Fibroblast of gingiva (primary cell): ENCODE measurements around the gene CXXC1.
A peak's percentile ranks its signal among the peaks of the same experiment; 100 is the strongest.
"Not testable (repeated sequence)": the region's sequence is repeated elsewhere in the genome, so short reads cannot be mapped to it uniquely, and the experiment has no call there.

Experiments
- DNase-seq: peaks from one replicate; pipeline ENCODE4 v3.0.0-alpha.2; 2011; ENCODE audit warnings: low read depth

The CXXC1 gene

DNA sequence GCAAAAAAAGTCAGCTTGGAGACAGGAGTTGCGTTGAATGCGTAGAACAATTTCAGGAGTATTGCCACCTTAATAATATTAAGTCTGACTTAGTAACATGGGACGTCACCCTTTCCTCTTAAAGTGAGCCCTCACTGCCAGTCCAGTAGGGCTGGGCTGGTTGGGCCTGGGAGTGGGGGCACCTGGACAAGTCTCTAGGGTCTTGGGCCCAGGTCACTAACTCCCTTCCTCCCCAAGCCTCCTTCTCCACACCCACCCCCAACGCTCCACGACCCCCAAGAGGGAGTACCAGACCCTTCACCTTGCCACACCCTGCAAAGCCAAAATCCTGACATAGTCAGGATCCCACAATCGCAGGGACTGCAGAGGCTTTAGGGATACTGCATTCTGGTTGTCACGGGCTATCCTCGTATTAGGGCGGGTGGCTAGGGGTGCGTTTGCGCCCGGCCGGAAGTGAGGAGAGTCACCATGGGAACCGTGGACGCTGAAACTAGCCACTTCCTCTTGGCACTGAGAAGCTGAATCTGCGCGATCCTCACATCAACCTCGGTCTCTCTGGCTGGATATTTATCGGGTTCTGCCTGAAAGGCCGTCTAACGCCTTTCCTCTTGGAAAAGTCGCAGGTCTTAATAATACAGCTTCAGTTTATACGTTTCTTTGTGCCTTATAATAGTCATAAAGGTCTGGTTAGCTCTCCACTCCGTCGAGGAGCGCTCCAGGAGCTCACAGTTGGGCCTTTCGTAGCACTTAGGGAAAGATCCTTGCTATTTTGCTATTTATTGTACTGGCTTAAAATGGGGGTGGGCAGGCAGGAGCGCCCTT is 10.3 kb upstream of the CXXC1 start:
- DNase-seq: peak; percentile 66

DNA sequence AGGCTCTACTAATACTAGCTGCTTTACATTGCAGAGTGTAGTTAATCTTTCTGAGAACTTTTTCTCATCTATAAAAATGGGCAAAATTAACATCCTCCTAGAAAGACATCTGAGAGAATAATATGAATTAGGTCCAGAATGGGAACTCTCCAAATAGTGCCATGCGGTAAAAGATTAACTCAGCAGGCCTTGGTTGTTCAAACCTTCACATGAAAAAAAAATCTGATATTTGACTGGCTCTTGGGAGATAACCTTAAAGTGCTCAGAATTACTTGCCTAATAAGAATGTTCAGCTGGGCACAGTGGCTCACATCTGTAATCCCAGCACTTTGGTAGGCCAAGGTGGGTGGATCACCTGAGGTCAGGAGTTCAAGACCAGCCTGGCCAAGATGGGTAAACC is 5.5 kb upstream of the CXXC1 start:
- no peak for DNase-seq

DNA sequence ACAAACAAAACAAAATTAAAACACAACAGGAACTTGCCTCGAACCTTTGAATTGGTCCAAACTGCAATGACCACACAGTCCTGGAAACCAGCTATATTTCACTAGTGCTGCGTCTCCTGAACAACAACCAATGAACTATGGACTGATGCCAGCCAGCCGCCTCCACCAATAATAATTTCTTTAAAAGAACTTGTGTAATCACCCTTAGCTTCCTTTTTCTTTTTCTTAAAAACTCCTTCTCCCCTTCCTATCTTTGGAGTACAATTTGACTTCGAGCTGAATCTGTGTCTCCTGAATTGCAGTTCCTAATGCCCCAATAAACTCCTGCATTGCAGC is 1.6 kb upstream of the CXXC1 start:
- DNase-seq: no peak

DNA sequence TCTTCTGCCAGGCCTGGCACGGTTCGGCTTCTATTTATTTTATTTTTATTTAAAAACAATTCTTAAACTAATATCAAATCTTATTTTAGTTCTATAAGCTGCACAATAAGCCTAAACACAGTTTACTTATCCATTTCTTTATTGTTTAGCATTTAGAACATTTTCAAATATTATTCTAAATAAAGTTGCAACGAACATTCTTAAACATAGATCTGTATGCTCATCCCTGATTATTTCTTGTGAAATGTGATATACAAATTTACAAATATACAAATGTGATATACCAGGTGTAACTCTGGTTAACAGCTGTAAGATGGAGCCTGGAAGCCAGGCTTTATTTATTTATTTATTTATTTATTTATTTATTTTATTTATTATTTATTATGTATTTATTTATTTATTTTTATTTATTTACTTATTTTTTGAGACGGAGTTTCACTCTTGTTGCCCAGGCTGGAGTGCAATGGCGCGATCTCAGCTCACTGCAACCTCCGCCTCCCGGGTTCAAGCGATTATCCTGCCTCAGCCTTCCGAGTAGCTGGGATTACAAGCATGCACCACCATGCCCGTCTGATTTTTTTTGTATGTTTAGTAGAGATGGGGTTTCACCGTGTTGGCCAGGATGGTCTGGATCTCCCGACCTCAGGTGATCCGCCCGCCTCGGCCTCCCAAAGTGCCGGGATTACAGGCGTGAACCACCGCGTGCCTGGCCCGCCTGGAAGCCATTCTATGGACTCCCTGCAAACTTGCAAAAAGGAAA is 1.0 kb upstream of the CXXC1 start:
- not testable (repeated sequence) for DNase-seq

DNA sequence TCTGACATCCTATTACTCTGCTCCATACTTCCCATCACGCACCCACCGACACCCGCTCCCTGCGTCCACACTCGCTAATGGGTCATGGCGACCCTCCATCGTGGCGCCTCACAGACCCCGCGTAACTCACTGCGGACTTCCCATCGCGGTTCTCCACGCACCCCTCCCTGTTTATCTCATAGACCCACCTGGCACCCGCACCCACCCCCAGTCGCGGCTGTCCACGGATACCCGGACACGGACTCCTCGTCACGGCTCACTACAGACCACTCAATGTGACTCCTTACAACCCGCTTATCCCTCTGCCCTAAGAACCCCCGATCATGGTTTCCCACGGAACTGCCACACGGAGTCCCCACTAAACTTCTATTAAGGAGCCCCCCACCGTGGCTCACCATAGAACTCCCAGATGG is 458 bp downstream of the CXXC1 start:
- no peak for DNase-seq

DNA sequence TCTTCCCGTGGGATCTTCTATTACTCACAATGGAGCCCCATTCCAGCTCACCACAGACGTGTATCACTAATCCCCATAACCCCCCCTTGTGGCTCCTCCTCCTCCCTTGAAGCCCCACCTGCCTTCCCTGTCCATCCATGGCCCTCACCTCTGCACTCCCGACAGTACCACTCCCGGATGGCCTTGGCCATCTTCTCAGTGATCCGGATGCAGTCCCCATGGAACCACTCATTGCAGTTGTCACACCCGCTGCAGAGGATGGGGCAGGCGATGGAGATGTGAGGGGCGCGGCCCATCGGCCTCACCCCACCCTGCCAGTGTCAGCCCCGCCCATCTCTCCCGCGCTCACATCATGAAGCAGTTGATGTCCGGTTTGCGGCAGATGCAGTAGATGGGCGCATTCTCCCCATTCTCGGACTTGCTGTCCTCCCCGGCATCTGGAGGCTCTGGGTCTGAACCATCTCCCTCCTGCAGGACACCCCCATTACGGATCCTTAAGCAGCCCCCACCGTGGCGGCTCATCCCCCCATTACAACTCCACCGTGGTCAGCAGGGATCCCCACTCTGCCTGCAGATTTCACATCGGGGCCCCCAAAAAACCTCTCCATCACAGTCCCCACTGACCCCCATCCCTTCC is 983 bp downstream of the CXXC1 start:
- DNase-seq: peak; percentile 11

DNA sequence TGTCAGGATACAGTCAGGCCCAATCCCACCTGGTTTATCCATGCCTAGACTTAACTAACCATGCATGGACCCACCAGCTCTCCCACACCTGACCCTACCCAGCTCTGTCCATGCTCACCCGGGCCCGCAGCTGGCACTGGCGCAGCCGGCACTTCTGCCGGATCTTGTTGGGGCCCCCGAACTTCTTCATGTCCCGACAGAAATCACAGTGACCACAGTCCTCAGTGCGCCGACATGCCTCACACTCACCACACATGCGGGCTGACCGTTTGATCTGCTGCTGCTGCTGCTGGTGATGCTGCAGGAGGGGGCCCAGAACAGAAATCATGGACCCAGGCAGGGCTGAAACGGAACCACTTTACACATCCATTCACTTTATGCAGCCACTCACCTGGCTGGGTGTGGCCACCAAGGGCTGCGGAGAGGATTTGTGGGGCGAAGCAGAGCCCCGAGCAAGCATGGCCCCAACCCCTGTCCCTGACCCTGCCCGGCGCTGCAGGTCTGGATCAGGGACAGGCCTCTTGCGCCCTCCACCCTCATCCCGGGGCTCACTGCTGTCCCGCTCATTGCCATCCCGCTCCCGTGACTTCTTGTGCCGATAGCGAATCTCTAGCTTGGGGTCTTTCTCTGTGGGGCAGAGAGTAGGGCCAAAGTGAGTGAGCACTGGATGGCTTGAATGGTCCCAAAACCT is 1.7 kb downstream of the CXXC1 start:
- DNase-seq: no peak

DNA sequence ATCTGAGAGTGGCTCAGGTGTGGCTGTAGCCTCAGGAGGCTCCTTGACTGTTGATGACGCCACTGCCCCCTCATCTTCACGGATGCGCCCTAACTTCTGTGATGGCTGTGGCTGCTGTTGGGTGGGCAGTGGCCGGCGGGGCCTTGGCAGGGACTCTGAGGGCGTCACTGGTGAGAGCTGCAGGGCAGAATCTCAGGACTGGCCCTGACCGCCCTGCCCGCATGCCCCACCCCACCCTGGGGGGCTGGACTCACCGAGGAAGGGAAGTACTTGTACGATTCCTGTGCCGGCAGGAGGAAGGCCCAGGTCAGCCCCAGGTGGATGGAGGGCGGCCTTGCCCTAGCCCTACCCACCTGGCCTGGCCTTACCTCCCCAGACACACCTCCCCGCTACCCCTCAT is 2.4 kb downstream of the CXXC1 start:
- DNase-seq: no peak

DNA sequence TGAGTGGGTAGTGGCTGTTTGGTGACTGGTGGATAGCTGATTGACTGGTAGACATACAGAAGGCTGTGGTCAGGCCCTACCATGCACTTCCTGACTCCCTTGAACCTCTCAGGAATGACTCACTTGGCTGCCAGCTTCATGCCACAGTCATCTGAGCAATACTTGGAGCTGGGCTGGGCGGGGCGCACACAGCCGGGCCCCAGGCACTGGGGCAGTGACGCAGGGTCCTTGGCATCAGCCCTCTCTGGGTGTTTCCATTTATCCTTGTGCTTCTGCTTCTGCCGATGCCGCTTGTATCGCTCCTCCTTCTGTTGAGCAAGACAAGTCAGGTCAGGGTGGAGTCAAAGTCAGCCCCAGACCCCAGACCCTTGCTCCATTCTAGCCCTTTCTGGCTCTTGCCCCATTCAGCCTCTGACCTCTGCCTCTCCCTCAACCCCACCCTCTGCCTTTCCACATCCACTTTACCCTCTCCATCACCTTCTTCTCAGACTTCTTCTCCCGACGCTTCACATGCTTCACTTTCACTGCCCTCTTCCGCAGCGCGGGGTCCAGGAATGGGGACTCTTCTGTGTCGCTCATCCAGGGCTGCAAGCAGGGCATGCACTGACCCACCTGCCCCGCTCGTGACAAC is 3.1 kb downstream of the CXXC1 start:
- DNase-seq: no peak

DNA sequence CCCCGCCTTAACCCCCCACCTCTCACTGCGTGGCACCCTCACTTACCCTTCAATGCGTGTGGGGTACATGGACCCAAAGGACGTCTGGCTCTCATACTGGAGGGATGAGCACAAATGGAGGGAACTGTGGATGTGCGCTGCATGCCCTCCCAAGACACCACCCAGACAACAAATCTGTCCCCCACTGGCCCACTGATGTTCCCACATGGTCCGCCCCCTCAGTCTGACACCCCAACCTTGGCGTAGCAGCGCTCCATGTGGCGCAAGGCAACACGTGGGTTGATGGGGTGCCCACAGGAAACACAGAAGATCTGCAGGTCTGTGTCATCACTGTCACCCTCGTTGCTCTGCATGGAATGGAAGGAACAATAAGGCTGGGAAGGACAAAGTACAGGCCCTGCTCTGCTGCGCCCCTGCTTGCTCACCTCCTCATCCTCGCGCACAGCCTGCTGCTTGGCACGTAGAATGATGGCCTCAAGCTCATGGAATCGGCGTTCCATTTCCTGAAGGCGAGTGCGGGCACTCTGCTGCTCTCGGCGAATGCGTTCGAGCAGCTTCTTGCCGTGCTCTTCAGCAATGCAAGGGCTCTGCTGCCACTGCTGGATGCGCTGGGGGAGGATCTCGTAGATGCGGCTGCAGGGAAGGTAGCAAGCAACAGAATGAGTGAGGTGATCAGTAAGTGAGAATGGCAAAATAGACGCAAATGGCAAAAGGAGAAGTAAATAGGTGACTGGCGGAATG is 3.9 kb downstream of the CXXC1 start:
- no peak for DNase-seq

DNA sequence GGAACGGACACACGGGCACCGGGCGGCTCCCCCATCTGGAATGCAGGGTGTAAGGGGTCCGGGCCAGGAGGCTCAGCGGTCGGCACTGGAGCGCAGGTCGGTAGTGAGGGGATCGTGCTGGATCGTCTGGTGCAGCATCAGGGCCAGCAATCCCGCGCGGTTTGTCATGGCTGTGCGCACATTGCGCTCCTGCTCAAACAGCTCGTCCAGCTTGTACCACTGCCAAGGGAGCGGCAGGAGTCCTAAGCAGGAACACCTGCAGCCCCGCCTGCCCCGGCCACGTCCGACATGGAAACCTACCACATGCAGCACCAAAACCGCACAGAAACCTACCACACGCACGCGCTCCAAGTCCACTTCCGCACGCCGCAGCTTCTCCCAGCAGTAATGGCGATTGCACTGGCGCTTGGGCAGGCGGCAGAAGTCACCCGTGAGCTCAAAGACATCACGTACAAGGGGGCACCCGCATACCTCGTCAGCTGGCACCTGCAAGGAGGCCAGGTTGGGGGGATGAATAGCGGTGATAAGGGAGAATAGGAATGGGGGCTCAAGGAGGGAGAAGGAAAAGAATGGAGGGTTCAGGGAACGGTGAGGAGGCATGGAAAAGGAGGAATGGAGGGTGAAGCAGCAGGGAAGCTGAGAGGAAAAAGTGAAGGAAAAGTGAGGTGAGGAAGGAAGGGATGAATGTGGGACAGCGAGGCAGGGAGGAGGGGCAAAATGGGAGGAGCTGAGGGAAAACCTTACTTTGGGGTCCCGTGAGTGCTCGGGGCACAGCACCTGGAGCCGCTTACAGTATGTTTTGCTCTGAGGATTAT is 4.8 kb downstream of the CXXC1 start:
- DNase-seq: no peak

DNA sequence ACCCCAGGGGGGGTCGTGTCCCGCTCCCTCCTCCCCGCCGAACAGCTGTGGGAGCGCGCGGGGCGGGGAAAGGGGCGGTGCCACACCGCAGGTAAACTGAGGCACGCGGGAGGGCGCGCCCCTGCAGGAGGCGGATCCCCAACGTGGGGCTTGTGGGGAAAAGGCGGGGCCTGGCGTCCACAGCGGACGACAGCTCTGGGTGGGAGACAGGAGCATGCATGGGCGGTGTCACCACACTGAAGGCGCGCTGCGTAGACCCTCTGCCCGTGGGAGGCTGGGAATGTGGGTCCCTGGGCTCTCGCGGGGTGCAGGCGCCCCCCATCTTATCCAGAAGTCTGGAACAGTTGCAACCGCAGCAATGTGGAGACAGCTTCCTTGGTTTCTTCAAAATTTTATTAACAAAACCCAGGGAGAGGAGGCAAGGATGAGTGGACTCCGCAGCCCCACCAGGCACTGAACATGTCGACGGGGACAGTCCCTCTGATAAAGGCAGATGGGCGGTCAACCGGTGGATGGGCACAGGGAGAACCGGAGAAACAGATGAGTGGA is 5.4 kb downstream of the CXXC1 start:
- DNase-seq: no peak

DNA sequence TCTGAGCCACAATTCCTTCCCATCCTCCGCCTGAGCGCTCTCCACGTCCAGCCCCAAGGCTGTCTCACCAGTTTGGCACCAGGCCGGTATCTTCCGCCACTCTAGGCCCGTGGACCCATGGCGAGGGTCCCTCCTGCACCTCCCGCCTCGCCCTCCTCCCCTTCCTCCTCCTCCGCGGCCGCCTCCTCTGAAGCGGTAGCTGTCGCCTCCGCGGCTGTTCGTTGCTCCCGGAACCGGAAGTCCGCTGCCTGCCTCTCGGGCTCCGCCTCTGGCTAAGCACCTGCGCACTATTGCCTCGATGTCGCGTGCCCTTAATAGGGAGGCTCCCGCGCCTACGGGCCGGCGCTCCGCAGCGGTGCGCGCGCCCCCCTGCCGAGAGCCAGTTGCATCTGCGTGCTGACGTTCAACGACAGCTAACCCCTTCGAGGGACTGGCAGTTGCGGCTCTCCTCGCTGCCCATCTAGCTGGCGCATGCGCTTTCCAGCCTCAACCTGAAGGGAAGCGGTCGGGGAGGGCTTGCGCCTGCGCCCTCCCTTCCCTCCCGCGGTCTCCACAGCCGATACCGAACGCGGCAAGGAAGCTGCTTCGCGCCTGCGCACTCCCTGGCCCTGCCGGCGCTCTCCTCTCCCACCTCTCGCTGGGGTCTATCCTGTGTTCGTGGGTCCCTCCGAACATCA is 6.1 kb downstream of the CXXC1 start, which contains the start of gene MBD1:
TSS of gene MBD1 (minus strand) at position 229 of the 677 bp plus-strand sequence. CDS start 1,531 bp downstream, outside the sequence.
- DNase-seq: peak; percentile 100

DNA sequence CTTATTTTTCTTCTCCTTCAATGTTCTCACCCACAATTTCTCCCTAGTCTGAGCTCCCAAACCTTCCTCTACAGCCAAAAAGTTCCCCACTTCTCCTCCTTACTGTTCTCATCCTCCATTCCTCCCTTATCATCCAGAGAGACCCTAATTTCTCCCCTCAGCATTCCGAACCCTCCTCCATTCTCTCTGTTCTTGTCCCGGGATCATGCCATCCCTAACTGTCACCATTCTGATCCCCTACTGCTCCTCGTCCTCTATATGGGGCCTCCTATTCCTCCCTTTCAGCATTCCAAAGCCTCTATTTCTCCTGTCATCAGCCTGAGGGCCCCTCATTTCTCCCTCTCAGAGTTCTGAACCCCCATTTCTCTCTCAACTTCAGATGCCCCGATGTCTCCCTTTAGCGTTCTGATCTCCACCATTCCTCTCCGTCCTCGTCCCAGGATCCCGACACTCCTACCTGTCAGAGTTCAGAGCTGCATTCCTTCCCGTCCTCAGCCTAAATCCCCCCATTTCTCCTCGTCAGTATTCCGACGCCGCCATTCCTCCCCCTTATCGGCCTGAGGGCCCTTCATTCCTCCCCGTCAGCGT is 6.7 kb downstream of the CXXC1 start:
- DNase-seq: no peak

DNA sequence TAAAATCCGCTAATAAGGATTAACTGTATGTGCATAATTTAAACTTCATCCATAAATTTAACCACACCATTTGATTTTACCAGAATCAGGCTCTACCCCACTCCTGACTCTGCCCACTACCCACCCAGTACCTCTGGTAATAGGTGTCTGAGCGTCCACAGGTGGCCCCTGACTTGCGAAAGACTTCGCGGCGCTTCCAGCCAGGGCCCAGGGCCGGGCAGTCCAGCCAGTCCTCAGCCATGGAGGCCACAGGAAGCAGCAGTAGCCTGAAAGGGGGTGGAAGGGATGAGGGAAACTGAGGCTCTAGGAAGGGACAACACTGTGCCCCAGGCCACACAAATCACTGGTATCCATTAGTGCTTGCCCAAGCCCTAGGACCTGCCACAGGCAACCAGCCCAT is 7.7 kb downstream of the CXXC1 start:
- no peak for DNase-seq

DNA sequence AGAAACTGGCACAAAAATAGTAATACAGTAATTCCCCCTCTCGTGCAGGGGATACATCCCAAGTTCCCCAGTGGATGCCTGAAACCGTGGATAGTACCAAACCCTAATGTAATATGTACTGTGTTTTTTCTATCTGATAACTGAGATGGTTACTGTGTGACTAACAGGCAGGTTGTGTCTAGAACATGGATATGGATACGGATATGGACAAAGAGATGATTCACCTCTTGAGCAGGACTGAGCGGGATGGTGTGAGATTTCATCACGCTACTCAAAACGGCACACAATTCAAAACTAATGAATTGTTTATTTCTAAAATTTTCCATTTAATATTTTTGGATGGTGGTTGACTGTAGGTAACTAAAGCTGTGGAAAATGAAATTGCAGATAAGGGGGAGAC is 9.6 kb downstream of the CXXC1 start:
- peak; percentile 39 for DNase-seq

DNA sequence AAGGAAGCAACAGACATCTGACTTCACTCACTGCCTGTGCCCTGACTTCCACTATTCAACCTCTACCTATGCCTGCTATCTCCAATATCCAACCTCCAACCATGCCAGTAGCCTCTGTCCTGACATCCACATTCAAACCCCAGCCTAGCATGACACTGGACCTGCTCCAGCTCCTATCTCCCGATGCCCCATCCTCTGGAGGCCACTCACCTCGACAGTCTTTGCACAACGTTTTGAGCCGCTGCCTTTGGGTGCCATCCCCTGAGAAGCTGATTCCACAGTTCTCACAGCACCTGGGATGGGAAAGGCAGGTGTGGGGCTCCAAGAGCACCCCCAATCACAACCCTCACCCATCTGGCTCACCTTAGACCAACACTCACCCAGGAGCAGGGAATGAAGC is 11.0 kb downstream of the CXXC1 start:
- no peak for DNase-seq

DNA sequence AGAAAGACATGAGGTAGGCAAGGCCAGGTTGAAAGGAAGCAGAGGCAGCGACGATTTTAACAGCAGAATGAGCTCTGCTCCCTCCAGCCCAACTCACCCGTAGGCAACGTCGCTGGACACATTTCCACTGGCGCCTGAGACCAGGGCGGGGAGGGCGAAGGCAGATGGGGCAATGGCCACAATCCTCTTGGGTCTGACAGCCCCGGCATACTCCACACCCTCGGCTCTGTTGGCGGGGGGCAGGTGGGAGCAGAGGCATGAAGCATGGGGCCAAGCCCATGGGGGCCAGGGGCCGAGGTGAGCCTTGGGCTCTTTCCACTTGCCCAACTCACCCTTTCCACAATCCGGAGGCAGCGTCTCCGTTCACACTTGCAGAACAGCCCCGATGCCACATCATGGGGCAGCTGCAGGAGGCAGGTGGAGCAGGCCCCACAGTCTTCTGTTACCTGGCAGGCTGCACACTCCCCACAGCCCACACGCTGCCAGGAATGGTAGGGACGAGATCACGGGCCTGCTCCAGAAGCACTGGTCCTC is 11.9 kb downstream of the CXXC1 start:
- no peak for DNase-seq

DNA sequence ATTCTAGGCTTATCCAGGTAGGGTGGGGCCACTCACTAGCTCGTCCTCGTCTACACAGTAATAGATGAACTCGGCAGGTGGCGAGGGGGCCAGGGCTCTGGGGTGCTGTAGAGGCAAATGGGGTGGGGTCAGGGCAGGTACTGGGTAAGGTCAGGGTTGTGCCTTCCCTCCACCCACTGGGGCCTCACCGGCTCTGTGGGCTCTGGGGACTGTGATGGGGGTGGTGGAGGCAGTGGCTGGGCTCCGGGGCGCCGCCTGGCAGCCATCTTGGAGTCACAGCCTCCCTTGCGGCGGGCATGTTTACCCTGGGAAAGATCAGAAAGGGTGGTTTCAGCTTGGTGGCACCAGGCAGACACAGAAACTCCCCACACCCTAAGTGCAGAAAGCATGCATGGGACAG is 12.6 kb downstream of the CXXC1 start:
- no peak for DNase-seq
